ENCODE measurements around the gene PCDHA8. TPM values are rescaled to one million over a fixed set of nuclear protein-coding genes. Genes with fewer than 3 reads are reported as not detected.
"Not testable (repeated sequence)": the region's sequence is repeated elsewhere in the genome, so short reads cannot be mapped to it uniquely, and the experiment has no call there.

PCDHA8 gene
- total RNA-seq, 1 experiment from 2014 or later = 0.10 TPM

- CTCF ChIA-PET = interaction anchor here (1.8 kb wide), 1 partner anchor 163 kb away, joined by 15 read pairs; no protein-coding TSS in a partner anchor
These were observed 35.7 kb downstream of the PCDHA8 start for GRCh38 chr5:140876541-140877261.

GRCh38 chr5:140877262-140877581 lies 36.2 kb downstream of the PCDHA8 start:
- no peak for ATAC-seq
- no peaks in the 10 kb centered on the region for H3K27me3 ChIP-seq (ENCODE audit: control insufficient read depth, insufficient read depth, low read length)
- no peak for DNase-seq (ENCODE audit: low read depth, low spot score)
- intact Hi-C loops (cut with micrococcal nuclease; ENCODE audit: unreplicated experiment) (no loop called here), in situ Hi-C loops (cut with HindIII; ENCODE audit: low pct_unique_long_range_greater_than_20kb, low sequenced_read_pairs) (no loop called here)
- no peak for TF ChIP-seq TCF7L2 (IDR thresholded peaks at IDR 0.05; ENCODE audit: low read depth, low read length)
- no peak for TF ChIP-seq REST (IDR thresholded peaks at IDR 0.05; ENCODE audit: insufficient read depth in 1 of 2, low read depth in 2 of 2, low read length in 1 of 2)
- no peak for TF ChIP-seq POLR2AphosphoS5 (IDR thresholded peaks at IDR 0.05; ENCODE audit: low read depth, low read length)
- no peak for TF ChIP-seq CTCF (IDR thresholded peaks at IDR 0.05)
- no peak for TF ChIP-seq SIN3A (IDR thresholded peaks at IDR 0.05; ENCODE audit: borderline replicate concordance, insufficient read depth, low read depth, low read length)
- no peak overlapping the region for H3K27ac ChIP-seq (ENCODE audit: low read length)
- H3K4me3 ChIP-seq (ENCODE audit: low read depth in 2 of 2, low read length in 2 of 2) = no peak overlapping the region
- POLR2A ChIA-PET = no interaction called here
- no peaks in the 10 kb centered on the region for H3K36me3 ChIP-seq (ENCODE audit: control insufficient read depth, insufficient read depth, low read length)
- H3K4me1 ChIP-seq (ENCODE audit: control insufficient read depth, insufficient read depth, low read length) = no peaks in the 10 kb centered on the region
- CTCF ChIA-PET = no interaction called here
- H3K9me3 ChIP-seq (ENCODE audit: control insufficient read depth, insufficient read depth, low read depth, low read length) = no peaks in the 10 kb centered on the region; the same call in 1 of the 2 replicates
- BruUV-seq (replicated peaks) = no TSS peak

More at GRCh38 chr5:140876541-140877261, 35.7 kb downstream of the PCDHA8 start:
- H3K36me3 ChIP-seq (ENCODE audit: control insufficient read depth, insufficient read depth, low read length); POLR2A ChIA-PET; H3K27me3 ChIP-seq (ENCODE audit: control insufficient read depth, insufficient read depth, low read length); ATAC-seq; H3K9me3 ChIP-seq (ENCODE audit: control insufficient read depth, insufficient read depth, low read depth, low read length); in situ Hi-C loops (cut with HindIII; ENCODE audit: low pct_unique_long_range_greater_than_20kb, low sequenced_read_pairs); BruUV-seq (replicated peaks); H3K27ac ChIP-seq (ENCODE audit: low read length); DNase-seq (ENCODE audit: low read depth, low spot score); H3K4me1 ChIP-seq (ENCODE audit: control insufficient read depth, insufficient read depth, low read length); H3K4me3 ChIP-seq (ENCODE audit: low read depth in 2 of 2, low read length in 2 of 2); intact Hi-C loops (cut with micrococcal nuclease; ENCODE audit: unreplicated experiment): not testable (repeated sequence)
- peak in 1 of 2 experiments; percentile 40; a peak in 1 of 4 replicates for TF ChIP-seq REST (IDR thresholded peaks at IDR 0.05; ENCODE audit: insufficient read depth in 1 of 2, low read depth in 2 of 2, low read length in 1 of 2)
